Astrocyte (in vitro differentiated cells and primary cell): ENCODE measurements around the gene BSG. TPM values are rescaled to one million over a fixed set of nuclear protein-coding genes. Genes with fewer than 3 reads are reported as not detected.

ENCODE experiments used
- DNase-seq: peaks from one replicate; pipeline ENCODE4 v3.0.0-alpha.2; 2010; ENCODE audit warnings: low read depth
- FAIRE-seq: peaks from 2 replicates; lab custom pipeline; 2011; peaks lifted over from hg19 to GRCh38; lab: Jason Lieb, UNC
- H2AFZ ChIP-seq: 2 replicates; pipeline ENCODE4 v1.6.0; 2012; ENCODE audit warnings: low read depth, low read length, inconsistent platforms
- H3K27ac ChIP-seq: 2 replicates; pipeline ENCODE4 v1.5.1; 2011; ENCODE audit warnings: low read depth, low read length, inconsistent platforms
- H3K27me3 ChIP-seq: 2 replicates; pipeline ENCODE4 v1.6.0; 2011; ENCODE audit warnings: low read length, inconsistent platforms; ENCODE audit not compliant: insufficient read depth
- H3K36me3 ChIP-seq: 2 replicates; pipeline ENCODE4 v1.5.1; 2011; ENCODE audit warnings: low read length, inconsistent platforms; ENCODE audit not compliant: insufficient read depth
- H3K4me1 ChIP-seq: 2 replicates; pipeline ENCODE4 v1.5.1; 2011; ENCODE audit warnings: low read length, inconsistent platforms; ENCODE audit not compliant: insufficient read depth
- H3K4me2 ChIP-seq: 2 replicates; pipeline ENCODE4 v1.6.0; 2012; ENCODE audit warnings: low read length, inconsistent platforms
- H3K4me3 ChIP-seq: 2 replicates; pipeline ENCODE4 v1.5.1; 2011; ENCODE audit warnings: low read depth, mild to moderate bottlenecking, low read length, inconsistent platforms; ENCODE audit not compliant: insufficient read depth
- H3K79me2 ChIP-seq: 2 replicates; pipeline ENCODE4 v1.6.0; 2012; ENCODE audit warnings: mild to moderate bottlenecking, low read length, inconsistent platforms; ENCODE audit not compliant: insufficient read depth
- H3K9ac ChIP-seq: 2 replicates; pipeline ENCODE4 v1.6.0; 2012; ENCODE audit warnings: mild to moderate bottlenecking, low read length, inconsistent platforms
- H3K9me3 ChIP-seq: 2 replicates; pipeline ENCODE4 v1.5.1; 2012; ENCODE audit warnings: low read depth, mild to moderate bottlenecking, low read length, inconsistent platforms; ENCODE audit not compliant: insufficient read depth
- H4K20me1 ChIP-seq: 2 replicates; pipeline ENCODE4 v1.6.0; 2012; ENCODE audit warnings: low read length, inconsistent platforms; ENCODE audit not compliant: insufficient read depth
- H3K27ac Mint-ChIP-seq: one replicate; pipeline ENCODE4 v1.8.0; 2021; ENCODE audit warnings: mild to moderate bottlenecking, mixed read lengths; ENCODE audit not compliant: unreplicated experiment
- H3K27me3 Mint-ChIP-seq: one replicate; pipeline ENCODE4 v1.8.0; 2021; ENCODE audit warnings: low read depth, mixed read lengths; ENCODE audit not compliant: unreplicated experiment
- H3K36me3 Mint-ChIP-seq: one replicate; pipeline ENCODE4 v1.8.0; 2021; ENCODE audit warnings: low read depth, mixed read lengths; ENCODE audit not compliant: unreplicated experiment
- H3K4me1 Mint-ChIP-seq: one replicate; pipeline ENCODE4 v1.8.0; 2021; ENCODE audit warnings: low read depth, mixed read lengths; ENCODE audit not compliant: unreplicated experiment
- H3K4me3 Mint-ChIP-seq: one replicate; pipeline ENCODE4 v1.8.0; 2021; ENCODE audit warnings: mild to moderate bottlenecking, moderate library complexity, mixed read lengths; ENCODE audit not compliant: unreplicated experiment
- H3K9me3 Mint-ChIP-seq: one replicate; pipeline ENCODE4 v1.8.0; 2021; ENCODE audit warnings: mild to moderate bottlenecking, mixed read lengths; ENCODE audit not compliant: unreplicated experiment
- CTCF ChIP-seq: IDR thresholded peaks from 2 replicates; pipeline ENCODE4 v1.5.1; 2011; ENCODE audit warnings: low read depth, mild to moderate bottlenecking, inconsistent platforms, low read length, moderate library complexity; ENCODE audit not compliant: insufficient read depth
- EZH2 ChIP-seq: IDR thresholded peaks from 2 replicates; pipeline ENCODE4 v1.6.1; 2012; ENCODE audit warnings: mild to moderate bottlenecking, low read length, inconsistent platforms; ENCODE audit not compliant: insufficient read depth
- total RNA-seq: library from RNA; stranded (reverse); gene quantifications from 2 replicates; pipeline ENCODE4 v1.2.1, GENCODE V29; 2021

The BSG gene
- total RNA-seq, 1 donor from 2014 or later = 807 TPM

GRCh38 chr19:595326-596262, 23.2 kb downstream of the BSG start:
- Histone ChIP-seq H3K9ac (no peak overlapping the region), H3K4me2 (no peak overlapping the region), H2AFZ (no peak overlapping the region), H4K20me1 (peaks cover 72% of the 10 kb centered on the region), H3K27me3 (peaks cover 3% of the 10 kb centered on the region), H3K4me3 (no peak overlapping the region), H3K79me2 (no peaks in the 10 kb centered on the region), H3K27ac (no peak overlapping the region), H3K36me3 (no peaks in the 10 kb centered on the region), H3K9me3 (no peaks in the 10 kb centered on the region), H3K4me1 (peaks cover 6% of the 10 kb centered on the region)
- H3K27ac Mint-ChIP-seq = no peak overlapping the region
- DNase-seq (no peak), FAIRE-seq (no peak)
- H3K36me3 Mint-ChIP-seq = no peaks in the 10 kb centered on the region
- no peak for TF ChIP-seq CTCF
- peak; percentile 26 for TF ChIP-seq EZH2
- H3K4me3 Mint-ChIP-seq = no peak overlapping the region
- H3K9me3 Mint-ChIP-seq = peaks cover 2% of the 10 kb centered on the region
- H3K4me1 Mint-ChIP-seq = no peaks in the 10 kb centered on the region
- H3K27me3 Mint-ChIP-seq = peaks cover 34% of the 10 kb centered on the region

GRCh38 chr19:596263-596655, 23.9 kb downstream of the BSG start:
- H3K36me3 Mint-ChIP-seq = peaks cover 1% of the 10 kb centered on the region
- Histone ChIP-seq H3K36me3 (no peaks in the 10 kb centered on the region), H3K9me3 (no peaks in the 10 kb centered on the region), H3K4me2 (no peak overlapping the region), H3K4me1 (peaks cover 4% of the 10 kb centered on the region), H3K27ac (no peak overlapping the region), H3K4me3 (no peak overlapping the region), H3K9ac (no peak overlapping the region), H3K79me2 (no peaks in the 10 kb centered on the region), H2AFZ (no peak overlapping the region), H3K27me3 (peaks cover 3% of the 10 kb centered on the region), H4K20me1 (peaks cover 66% of the 10 kb centered on the region)
- DNase-seq (no peak), FAIRE-seq (no peak)
- no peak overlapping the region for H3K27ac Mint-ChIP-seq
- TF ChIP-seq EZH2 (no peak), CTCF (no peak)
- H3K27me3 Mint-ChIP-seq = peaks cover 32% of the 10 kb centered on the region
- no peaks in the 10 kb centered on the region for H3K4me1 Mint-ChIP-seq
- peaks cover 7% of the 10 kb centered on the region for H3K9me3 Mint-ChIP-seq
- H3K4me3 Mint-ChIP-seq = no peak overlapping the region
